ENCODE measurements around the gene CA11.
"Not testable (repeated sequence)": the region's sequence is repeated elsewhere in the genome, so short reads cannot be mapped to it uniquely, and the experiment has no call there.

The CA11 gene

GRCh38 chr19:48639483-48640375, 6.3 kb downstream of the CA11 start:
- no peak for DNase-seq

- DNase-seq = no peak
These were observed 7.1 kb downstream of the CA11 start for GRCh38 chr19:48638831-48639381.

- DNase-seq = peak; percentile 94
These were observed 7.8 kb downstream of the CA11 start for GRCh38 chr19:48637948-48638830.

GRCh38 chr19:48637449-48637947, 8.5 kb downstream of the CA11 start:
- DNase-seq = peak; percentile 100

GRCh38 chr19:48636859-48637448, 9.0 kb downstream of the CA11 start, which contains the start of gene DBP:
Gene DBP (minus strand): TSS chr19:48637379. CDS start chr19:48636994, 385 bp downstream.
- DNase-seq = peak; percentile 83

- DNase-seq = peak; percentile 64
These were observed 9.8 kb downstream of the CA11 start for GRCh38 chr19:48635966-48636858.

- DNase-seq = peak; percentile 89
These were observed 10.6 kb downstream of the CA11 start for GRCh38 chr19:48635263-48635965.

GRCh38 chr19:48634424-48635262, 11.3 kb downstream of the CA11 start:
- DNase-seq = peak; percentile 99

GRCh38 chr19:48634036-48634342, 12.0 kb downstream of the CA11 start:
- DNase-seq = no peak

GRCh38 chr19:48633148-48634035, 12.6 kb downstream of the CA11 start:
- no peak for DNase-seq

- DNase-seq = no peak
These were observed 13.3 kb downstream of the CA11 start for GRCh38 chr19:48632692-48633147.

- DNase-seq = not testable (repeated sequence)
These were observed 13.7 kb downstream of the CA11 start for GRCh38 chr19:48632286-48632685.

- DNase-seq = no peak
These were observed 14.8 kb downstream of the CA11 start for GRCh38 chr19:48631225-48631624.

- no peak for DNase-seq
These were observed 15.5 kb downstream of the CA11 start for GRCh38 chr19:48630296-48631063.

- DNase-seq = peak; percentile 97
These were observed 16.2 kb downstream of the CA11 start for GRCh38 chr19:48629599-48630295.

GRCh38 chr19:48629297-48629598, 16.7 kb downstream of the CA11 start:
- no peak for DNase-seq

GRCh38 chr19:48628486-48629296, 17.3 kb downstream of the CA11 start:
- no peak for DNase-seq
